GM18499 (cell line): Measurements from ENCODE around the gene ACOX3.
"Not testable (repeated sequence)": the region's sequence is repeated elsewhere in the genome, so short reads cannot be mapped to it uniquely, and the experiment has no call there.

Source experiments
- ATAC-seq: cut with Tn5 transposase; IDR thresholded peaks from one replicate; pipeline ENCODE4 v1.9.1; 2021; ENCODE audit warnings: moderate number of reproducible peaks; ENCODE audit not compliant: insufficient read depth, unreplicated experiment

Gene ACOX3

GRCh38 chr4:8440492-8441311 is at the start of gene ACOX3, which contains the start of gene TRMT44:
Gene ACOX3, minus strand, starts transcription at chr4:8440723. Its CDS starts 24,202 bp downstream, at chr4:8416521.
Gene TRMT44, plus strand, starts transcription at chr4:8440777. Its CDS starts 46 bp downstream, at chr4:8440823.
- ATAC-seq, result peak; percentile 68

GRCh38 chr4:8488791-8489369 is 48.4 kb upstream of the ACOX3 start:
- ATAC-seq, result no peak

DNA sequence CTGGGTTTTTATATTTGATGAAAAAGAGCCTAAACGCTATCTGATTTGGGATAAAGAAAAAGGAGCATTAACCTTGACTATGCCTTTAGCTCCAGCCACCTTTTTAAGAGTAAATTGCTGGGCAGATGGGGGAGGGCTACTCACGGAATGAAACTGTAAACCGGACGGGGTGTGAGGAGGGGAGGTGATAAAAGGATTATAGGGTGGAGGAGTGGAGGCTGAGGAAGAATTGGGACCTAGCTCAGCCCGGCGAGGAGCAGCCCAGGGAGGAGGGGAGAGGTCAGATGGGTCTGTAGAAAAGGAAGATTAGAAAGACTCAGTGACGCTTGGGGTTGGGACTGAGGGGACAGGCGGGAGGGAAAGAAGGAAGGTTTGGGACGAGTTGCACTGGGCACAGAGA is 46.1 kb upstream of the ACOX3 start:
- ATAC-seq, result not testable (repeated sequence)

DNA sequence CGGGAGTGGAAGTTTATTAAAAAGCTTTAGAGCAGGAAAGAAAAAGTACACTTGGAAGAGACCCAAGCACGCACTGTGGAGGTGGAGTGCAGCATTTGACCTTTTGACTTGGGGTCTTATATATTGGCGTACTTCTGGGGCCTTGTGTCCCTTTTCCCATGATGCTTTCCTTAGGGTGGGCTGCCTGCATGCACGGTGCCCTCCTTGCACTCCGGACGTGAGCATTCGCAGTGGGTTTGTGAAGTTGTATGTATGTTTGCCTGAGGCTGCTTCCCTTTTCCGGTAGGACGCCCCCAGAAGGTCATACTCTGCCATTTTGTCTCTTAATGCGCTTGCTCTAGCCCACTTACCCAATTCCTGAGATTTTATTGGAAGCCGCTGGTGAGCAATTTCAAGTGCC is 39.7 kb upstream of the ACOX3 start:
- ATAC-seq, result no peak

- ATAC-seq, result no peak
Measured at GRCh38 chr4:8478801-8479744, 38.5 kb upstream of the ACOX3 start.

DNA sequence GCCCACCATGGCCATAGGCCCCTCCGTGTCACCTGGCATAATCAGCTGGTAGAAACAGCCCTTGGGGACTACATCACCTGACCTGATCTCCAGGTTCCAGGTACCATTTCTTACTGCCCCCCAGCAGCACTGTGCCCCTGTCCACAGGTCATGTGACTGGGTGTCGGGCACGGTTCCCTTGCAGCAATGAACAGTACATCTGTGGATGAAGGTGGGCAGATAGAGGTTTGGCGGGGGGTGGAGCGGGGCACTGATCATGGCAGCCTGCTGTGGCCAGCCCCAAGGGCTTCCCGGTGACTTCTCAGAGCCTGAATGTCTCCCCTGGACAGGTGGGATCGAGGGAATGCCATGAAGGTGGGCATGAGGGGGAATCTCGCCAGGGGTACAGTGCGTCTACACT is 37.8 kb upstream of the ACOX3 start:
- ATAC-seq, result no peak

DNA sequence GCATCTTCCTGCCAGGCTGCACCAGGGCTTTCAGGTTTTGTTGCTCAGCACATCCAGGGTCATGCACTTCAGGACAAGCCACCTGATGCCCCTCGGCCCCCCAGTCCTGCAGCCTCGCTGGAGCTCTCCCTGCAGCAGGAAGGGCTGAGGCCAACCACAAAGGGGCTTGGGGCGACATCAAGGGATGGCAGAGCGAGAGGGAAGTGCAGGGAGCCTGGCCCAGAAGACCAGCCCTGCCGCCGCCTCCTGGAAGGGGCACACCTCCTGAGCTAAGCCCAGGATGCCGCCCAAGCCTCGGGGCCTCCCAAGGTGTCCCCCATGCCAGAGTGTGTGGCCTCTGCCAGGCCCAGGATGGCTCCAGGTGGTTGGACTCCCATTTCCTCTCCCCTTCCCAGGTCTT is 37.2 kb upstream of the ACOX3 start:
- ATAC-seq, result no peak

- no peak for ATAC-seq
Measured at GRCh38 chr4:8477095-8477635, 36.6 kb upstream of the ACOX3 start.

DNA sequence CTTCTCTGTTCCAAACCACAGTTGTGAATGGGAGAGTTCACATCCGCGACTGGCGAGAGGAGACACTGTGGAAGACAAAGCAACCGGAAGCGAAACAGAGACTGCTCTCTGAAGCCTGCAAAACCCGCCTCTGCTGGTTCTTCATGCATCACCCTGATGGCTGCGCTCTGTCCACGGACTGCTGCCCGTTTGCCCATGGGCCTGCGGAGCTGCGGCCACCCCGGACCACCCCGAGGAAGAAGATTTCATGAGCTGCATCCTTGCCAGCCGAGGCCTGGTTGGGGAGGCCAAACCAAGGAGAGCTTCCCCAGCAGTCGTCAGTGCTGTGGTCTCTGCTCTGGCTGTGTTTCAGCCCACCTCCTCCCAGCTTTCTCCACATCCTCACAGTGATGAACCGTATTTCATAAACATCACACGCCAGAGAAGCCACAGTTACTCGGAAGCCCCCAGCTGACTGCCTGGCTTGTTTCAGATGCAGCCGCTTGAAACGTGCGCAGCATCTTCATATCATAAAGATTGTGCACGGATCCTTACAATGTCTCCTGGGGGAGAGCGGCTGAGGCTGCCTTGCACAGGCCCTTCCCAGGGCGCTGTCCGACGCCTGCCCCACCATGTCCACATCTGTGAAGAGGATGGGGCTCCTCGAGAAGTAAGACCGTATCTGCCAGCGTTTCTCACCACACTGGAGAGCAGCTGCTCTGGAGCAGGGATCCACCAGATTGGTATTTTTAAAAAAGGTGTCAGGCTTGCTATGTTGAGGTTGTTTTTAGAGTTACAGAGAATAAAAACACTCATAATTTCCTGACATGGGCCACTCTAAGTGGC is 35.4 kb upstream of the ACOX3 start:
- no peak for ATAC-seq

GRCh38 chr4:8474856-8475255 is 34.3 kb upstream of the ACOX3 start:
- no peak for ATAC-seq

DNA sequence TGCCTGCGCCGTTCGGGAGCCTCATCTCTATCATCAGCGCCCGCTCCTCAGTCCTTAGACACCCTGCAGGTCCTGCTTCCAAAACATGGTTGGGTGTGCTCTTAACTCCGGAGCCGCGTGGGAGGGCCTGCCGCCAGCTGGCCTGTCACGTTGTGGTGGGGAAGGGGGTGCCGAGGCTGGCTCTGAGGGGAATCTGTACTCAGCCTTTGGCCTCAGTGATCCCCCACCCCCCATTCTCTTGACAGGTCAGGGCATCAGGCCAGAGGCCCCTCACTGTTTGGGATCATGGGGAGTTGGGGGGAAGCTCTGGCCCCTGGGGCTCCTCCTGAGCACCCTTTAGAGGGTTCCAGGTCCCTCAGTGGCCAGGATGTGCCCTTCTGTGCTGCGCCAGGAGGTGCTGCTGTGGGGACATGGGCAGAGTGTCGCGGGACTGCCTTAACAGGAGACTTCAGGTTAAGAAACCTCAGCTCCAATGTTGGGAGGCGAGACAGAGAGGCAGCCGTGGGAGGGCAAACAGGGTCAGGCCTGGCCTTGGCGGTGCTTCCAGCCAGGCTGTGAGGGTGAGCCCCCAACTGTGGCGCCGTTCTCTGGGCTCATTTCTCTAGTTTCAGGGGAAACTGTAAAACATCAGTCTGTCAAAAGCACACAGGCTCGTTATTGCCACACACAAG is 33.5 kb upstream of the ACOX3 start:
- ATAC-seq, result no peak

GRCh38 chr4:8473198-8473919 is 32.8 kb upstream of the ACOX3 start:
- ATAC-seq, result no peak

DNA sequence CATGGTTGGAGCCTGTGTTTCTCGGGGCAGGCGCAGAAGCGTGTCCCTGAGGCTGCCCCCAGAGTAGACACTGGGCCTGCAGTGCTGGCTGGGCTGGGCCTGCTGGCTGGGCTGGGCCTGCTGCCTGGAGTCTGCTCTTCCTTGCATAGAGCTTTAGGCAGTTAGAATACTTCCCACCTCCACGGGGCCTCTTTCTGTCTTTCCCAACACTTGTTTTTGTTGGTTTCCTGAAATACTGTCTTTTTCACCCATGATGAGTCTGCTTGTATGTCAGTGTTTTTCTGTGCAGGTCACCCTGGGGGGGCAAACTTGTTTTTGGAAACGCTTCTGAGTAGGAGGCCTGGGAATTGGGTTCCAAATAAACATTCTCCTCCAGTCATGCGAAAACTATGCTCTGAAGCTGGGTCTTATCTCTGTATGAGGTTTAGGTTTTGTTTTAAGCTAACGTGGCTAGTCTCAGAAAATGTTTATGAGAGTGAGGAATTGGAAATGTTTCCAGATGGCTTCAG is 32.2 kb upstream of the ACOX3 start:
- ATAC-seq, result no peak

GRCh38 chr4:8472158-8472688 is 31.7 kb upstream of the ACOX3 start:
- ATAC-seq, result no peak

- no peak for ATAC-seq
Measured at GRCh38 chr4:8471211-8471875, 30.8 kb upstream of the ACOX3 start.

GRCh38 chr4:8470451-8471024 is 30.0 kb upstream of the ACOX3 start:
- ATAC-seq, result no peak

GRCh38 chr4:8469550-8469949 is 29.0 kb upstream of the ACOX3 start:
- ATAC-seq, result no peak
